GM19023 (cell line): Measurements from ENCODE around the gene ASB5.

ENCODE experiments used
- ATAC-seq: cut with Tn5 transposase; IDR thresholded peaks from one replicate; pipeline ENCODE4 v1.9.1; 2021; ENCODE audit warnings: mild to moderate bottlenecking, moderate library complexity; ENCODE audit not compliant: unreplicated experiment

Gene ASB5

DNA sequence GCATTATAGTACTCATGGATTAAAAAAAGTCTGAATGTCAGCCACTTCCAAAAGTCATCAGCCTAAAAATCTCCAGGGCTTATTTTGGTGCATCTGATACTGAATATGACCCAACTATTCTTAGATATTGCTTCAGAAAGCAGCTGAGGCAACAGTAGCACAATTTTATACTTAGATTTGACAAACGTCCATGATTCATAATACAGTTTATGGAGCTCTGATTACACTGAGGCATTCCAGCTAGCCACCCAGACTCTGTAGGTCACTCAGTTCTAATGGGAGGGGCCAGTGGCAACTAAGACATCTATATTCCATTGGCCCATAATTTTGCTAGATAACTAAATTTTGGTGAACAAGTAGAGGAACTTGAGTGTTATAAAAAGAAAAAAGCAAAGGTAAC, 84.0 kb downstream of the ASB5 start:
- ATAC-seq = no peak
